Activated CD8-positive, alpha-beta memory T cell treated with anti-CD3 and anti-CD28 coated beads for 48 hours (primary cell): Measurements from ENCODE around the gene KRTAP4-12.
"Not testable (repeated sequence)": the region's sequence is repeated elsewhere in the genome, so short reads cannot be mapped to it uniquely, and the experiment has no call there.

Source experiments
- DNase-seq, 3 experiments: peaks; one replicate each; pipeline ENCODE4 v3.0.0-alpha.2; 2020; ENCODE audit warnings: low read depth in 2 of 3, low spot score in 2 of 3

KRTAP4-12 gene

GRCh38 chr17:41123991-41124371 is at the start of gene KRTAP4-12:
KRTAP4-12 (minus strand) TSS chr17:41124182; CDS start chr17:41124122, 60 bp downstream.
- not testable (repeated sequence) for DNase-seq

- no peak for DNase-seq
Observed at GRCh38 chr17:41171886-41172285, 47.9 kb upstream of the KRTAP4-12 start.

- no peak for DNase-seq
Observed at GRCh38 chr17:41168121-41168520, 44.1 kb upstream of the KRTAP4-12 start, which contains the start of gene KRTAP4-3. KRTAP4-3 (minus strand) TSS chr17:41168221; CDS start chr17:41168172, 49 bp downstream.

GRCh38 chr17:41167561-41167960 is 43.6 kb upstream of the KRTAP4-12 start:
- DNase-seq: no peak

DNA sequence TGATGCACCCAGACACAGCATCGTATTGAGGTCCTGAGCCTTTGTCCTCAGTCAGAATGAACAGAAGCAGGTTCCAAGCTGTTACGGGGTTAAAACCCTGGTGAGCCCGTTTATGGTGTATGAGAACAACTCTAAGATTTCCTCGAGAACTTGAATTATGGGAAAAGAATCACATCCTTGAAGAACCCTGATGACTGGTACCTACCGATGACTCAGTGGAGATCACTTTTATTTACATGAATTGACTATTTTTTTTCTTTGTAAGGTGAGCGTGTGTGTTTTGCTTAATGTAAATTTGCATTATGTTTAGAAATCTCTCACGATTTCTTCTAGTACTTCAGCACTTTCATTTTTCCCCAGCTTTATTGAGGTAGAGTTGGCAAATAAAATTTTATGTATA is 39.8 kb upstream of the KRTAP4-12 start:
- no peak for DNase-seq

- no peak for DNase-seq
Observed at GRCh38 chr17:41160648-41161047, 36.7 kb upstream of the KRTAP4-12 start, which contains the start of gene KRTAP4-4. KRTAP4-4 (minus strand) TSS chr17:41160748; CDS start chr17:41160691, 57 bp downstream.

GRCh38 chr17:41160190-41160589 is 36.2 kb upstream of the KRTAP4-12 start:
- not testable (repeated sequence) for DNase-seq

GRCh38 chr17:41153856-41154255 is 29.9 kb upstream of the KRTAP4-12 start:
- DNase-seq: no peak

DNA sequence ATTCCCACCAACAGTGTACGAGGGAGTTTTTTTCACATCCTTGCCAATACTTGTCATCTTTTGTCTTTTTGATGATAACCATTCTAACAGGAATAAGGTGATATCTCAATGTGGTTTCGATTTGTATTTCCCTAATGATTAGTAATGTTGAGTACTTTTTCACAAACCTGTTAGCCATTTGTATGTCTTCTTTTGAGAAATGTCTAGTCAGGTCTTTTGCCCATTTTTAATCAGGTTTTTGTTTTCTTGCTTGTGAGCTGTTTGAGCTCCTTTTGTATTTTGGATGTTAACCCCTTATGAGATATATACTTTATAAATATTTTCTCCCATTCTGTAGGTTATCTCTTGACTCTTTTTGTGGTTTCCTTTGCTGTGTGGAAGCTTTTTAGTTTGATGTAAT is 27.5 kb upstream of the KRTAP4-12 start:
- DNase-seq: no peak

GRCh38 chr17:41150026-41150425 is 26.0 kb upstream of the KRTAP4-12 start:
- no peak for DNase-seq

GRCh38 chr17:41149652-41149985 is 25.6 kb upstream of the KRTAP4-12 start, which contains the start of gene KRTAP4-5:
KRTAP4-5 (minus strand) TSS chr17:41149825; CDS start chr17:41149767, 58 bp downstream.
- DNase-seq: no peak

GRCh38 chr17:41148971-41149651 is 25.1 kb upstream of the KRTAP4-12 start:
- not testable (repeated sequence) for DNase-seq

DNA sequence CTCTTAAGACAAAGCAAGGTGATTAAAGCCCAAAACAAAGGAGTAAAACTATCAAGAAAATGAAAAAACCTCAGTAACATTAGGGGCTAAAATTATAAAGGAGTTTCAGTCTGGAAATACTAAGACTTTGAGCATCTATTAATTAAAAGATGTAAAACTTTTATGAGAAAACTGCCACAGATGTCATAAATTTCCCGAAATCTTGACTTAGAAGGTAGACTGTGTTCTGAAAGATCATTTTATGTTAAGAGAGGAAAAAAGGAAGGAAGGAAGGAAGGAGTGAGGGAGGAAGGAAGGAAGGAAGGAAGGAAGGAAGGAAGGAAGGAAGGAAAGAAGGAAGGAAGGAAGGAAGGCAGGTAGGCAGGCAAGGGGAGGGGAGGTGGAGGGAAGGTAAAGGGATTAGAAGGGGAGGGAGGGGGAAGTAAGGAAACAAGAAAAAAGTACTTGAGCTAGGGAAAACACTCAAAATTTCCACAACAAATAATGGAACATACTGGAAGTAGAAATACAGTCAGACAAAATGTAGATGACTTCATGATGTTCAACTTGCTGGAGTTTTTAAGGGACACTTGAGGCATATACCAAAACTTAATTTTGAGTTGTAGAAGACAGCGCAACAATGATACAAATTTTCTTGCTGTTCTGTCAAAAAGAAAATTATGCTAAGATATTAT is 23.7 kb upstream of the KRTAP4-12 start:
- DNase-seq: no peak

- DNase-seq: no peak
Observed at GRCh38 chr17:41145261-41145660, 21.3 kb upstream of the KRTAP4-12 start.

DNA sequence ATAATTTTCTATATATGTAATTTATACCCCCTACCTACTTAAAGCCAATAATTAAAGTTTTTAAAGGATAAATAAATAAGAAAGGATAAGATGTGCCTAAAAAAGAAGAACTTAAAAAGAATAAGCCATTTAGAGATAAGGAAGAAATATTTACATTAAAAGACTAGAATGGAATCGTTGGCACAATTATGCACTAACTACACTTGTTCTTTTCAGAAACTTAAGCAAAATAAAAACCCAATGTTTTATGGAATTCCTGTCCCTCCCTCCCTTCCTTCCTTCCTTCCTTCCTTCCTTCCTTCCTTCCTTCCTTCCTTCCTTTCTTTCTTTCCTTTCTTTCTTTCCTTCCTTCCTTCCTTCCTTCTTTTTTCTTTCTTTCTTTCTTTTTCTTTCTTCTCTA is 20.9 kb upstream of the KRTAP4-12 start:
- DNase-seq: no peak

- no peak for DNase-seq
Observed at GRCh38 chr17:41141361-41141760, 17.4 kb upstream of the KRTAP4-12 start.

- no peak for DNase-seq
Observed at GRCh38 chr17:41140360-41141131, 16.6 kb upstream of the KRTAP4-12 start, which contains the start of gene KRTAP4-6. KRTAP4-6 (minus strand) TSS chr17:41140544; CDS start chr17:41140487, 57 bp downstream.

DNA sequence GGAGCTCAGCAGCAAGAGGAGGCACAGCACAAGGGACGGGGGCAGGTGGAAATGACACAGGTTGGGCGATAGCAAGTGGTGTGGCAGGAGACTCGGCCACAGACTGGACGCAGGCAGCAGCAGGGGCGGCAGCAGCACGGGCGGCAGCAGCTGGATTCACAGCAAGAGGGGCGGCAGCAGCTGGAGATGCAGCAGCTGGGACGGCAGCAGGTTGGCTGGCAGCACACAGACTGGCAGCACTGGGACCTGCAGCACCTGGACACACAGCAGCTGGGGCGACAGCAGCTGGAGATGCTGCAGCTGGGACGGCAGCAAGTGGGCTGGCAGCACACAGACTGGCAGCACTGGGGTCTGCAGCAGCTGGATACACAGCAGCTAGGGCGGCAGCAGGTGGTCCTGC is 15.9 kb upstream of the KRTAP4-12 start:
- not testable (repeated sequence) for DNase-seq

- DNase-seq: no peak
Observed at GRCh38 chr17:41133880-41134735, 10.1 kb upstream of the KRTAP4-12 start.

GRCh38 chr17:41131979-41132378 is 8.0 kb upstream of the KRTAP4-12 start:
- no peak for DNase-seq

DNA sequence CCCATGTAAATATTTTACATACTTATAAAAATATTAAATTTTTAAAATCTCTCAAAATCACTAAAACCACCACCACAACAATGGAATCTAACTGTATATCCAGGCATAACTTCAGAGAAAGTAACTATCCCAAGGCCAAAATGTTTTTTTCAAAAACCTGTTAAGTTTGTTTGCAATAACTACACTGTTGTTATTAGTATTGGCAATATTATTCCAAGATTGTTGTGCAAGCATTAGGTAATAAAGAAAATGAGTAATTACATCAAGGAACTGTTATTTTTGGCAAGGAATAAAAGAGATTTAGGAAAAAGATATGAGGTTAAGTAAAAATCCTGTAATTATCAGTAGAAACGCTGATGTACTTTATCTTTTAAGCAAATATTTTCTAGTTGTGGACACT is 3.4 kb upstream of the KRTAP4-12 start:
- DNase-seq: no peak
